Measurements from ENCODE around the gene NHLRC4.
A peak's percentile ranks its signal among the peaks of the same experiment; 100 is the strongest.

NHLRC4 gene

GRCh38 chr16:521381-522210 lies 45.2 kb upstream of the NHLRC4 start:
- no peak for DNase-seq
- Histone ChIP-seq H3K4me1 (no peaks in the 10 kb centered on the region; the same call in 1 of the 2 replicates), H3K9me3 (no peaks in the 10 kb centered on the region), H3K36me3 (peaks cover 14% of the 10 kb centered on the region), H3K4me3 (ENCODE audit: low read depth, low read length) (no peak overlapping the region), H3K27me3 (no peaks in the 10 kb centered on the region)
- TF ChIP-seq CTCF (IDR thresholded peaks at IDR 0.05; ENCODE audit: low read depth, low read length) = no peak

- no peak overlapping the region for H3K4me3 ChIP-seq (ENCODE audit: low read depth, low read length)
- H3K36me3 ChIP-seq = peaks cover 14% of the 10 kb centered on the region
- no peaks in the 10 kb centered on the region for H3K9me3 ChIP-seq
- no peaks in the 10 kb centered on the region for H3K27me3 ChIP-seq
- no peak for TF ChIP-seq CTCF (IDR thresholded peaks at IDR 0.05; ENCODE audit: low read depth, low read length)
- H3K4me1 ChIP-seq = no peaks in the 10 kb centered on the region; the same call in 1 of the 2 replicates
- no peak for DNase-seq
Measured at GRCh38 chr16:522320-523096, 44.3 kb upstream of the NHLRC4 start.

GRCh38 chr16:523097-523741 lies 43.6 kb upstream of the NHLRC4 start:
- H3K9me3 ChIP-seq = no peaks in the 10 kb centered on the region
- peaks cover 14% of the 10 kb centered on the region for H3K36me3 ChIP-seq
- TF ChIP-seq CTCF (IDR thresholded peaks at IDR 0.05; ENCODE audit: low read depth, low read length) = no peak
- no peaks in the 10 kb centered on the region for H3K27me3 ChIP-seq
- H3K4me3 ChIP-seq (ENCODE audit: low read depth, low read length) = no peak overlapping the region
- DNase-seq = no peak
- H3K4me1 ChIP-seq = no peaks in the 10 kb centered on the region; the same call in 1 of the 2 replicates

GRCh38 chr16:524274-525040 lies 42.3 kb upstream of the NHLRC4 start:
- H3K27me3 ChIP-seq = no peaks in the 10 kb centered on the region
- H3K4me1 ChIP-seq = no peaks in the 10 kb centered on the region; the same call in 1 of the 2 replicates
- no peaks in the 10 kb centered on the region for H3K9me3 ChIP-seq
- DNase-seq = peak; percentile 12
- TF ChIP-seq CTCF (IDR thresholded peaks at IDR 0.05; ENCODE audit: low read depth, low read length) = no peak
- no peak overlapping the region for H3K4me3 ChIP-seq (ENCODE audit: low read depth, low read length)
- peaks cover 13% of the 10 kb centered on the region for H3K36me3 ChIP-seq

- Histone ChIP-seq H3K4me1 (no peaks in the 10 kb centered on the region; the same call in 1 of the 2 replicates), H3K36me3 (peaks cover 19% of the 10 kb centered on the region), H3K27me3 (no peaks in the 10 kb centered on the region), H3K9me3 (no peaks in the 10 kb centered on the region), H3K4me3 (ENCODE audit: low read depth, low read length) (no peak overlapping the region)
- no peak for DNase-seq
- TF ChIP-seq CTCF (IDR thresholded peaks at IDR 0.05; ENCODE audit: low read depth, low read length) = no peak
Measured at GRCh38 chr16:525123-525519, 41.7 kb upstream of the NHLRC4 start.

Measured in BE2C (cell line).